DMS79 (cell line): ENCODE results near the gene HIP1.
A peak's percentile ranks its signal among the peaks of the same experiment; 100 is the strongest.
"Not testable (repeated sequence)": the region's sequence is repeated elsewhere in the genome, so short reads cannot be mapped to it uniquely, and the experiment has no call there.

Experiments
- DNase-seq: peaks from one replicate; lab custom pipeline; 2025; lab: John Stamatoyannopoulos, UW

The HIP1 gene

DNA sequence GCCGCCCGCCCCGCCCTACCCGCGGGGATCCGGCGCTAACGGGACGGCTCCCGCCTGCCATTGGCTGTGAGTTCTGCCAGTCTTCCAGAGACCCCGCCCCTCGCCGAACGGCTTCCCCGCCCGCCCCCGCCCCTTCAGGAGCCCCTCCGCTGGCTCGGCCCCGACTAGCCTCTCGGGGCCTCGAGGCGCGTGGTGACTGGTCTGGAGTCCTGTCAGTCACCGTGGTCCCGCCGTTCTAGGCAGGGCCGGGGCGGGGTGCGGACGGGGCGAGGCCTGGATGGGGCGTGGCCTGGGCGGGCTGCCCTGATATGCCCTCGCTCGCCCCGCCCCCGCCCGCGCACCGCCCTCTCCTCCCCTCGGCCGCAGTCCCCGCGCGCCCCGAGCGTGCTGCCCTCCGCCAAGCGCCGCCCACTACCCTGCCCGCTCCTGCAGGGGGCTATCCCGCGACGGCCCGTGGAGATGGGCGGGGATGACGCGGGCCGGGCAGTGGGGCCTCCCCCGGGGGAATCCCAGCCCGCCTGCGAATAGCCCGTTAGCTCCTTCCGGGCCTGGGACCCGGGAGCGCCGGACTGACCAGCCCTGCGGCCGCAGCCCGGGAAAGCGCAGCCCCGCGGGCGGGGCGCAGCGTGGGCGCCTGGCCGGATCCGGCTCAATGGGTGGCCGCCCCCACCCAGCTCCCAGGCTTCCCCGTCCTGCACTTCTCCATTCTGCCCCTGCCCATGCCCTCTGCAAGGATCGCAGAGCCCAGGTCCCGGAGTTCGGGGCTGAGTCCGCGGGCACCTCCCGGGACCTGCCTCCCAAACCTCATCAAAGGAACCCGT, 444 bp upstream of the HIP1 start:
- DNase-seq = peak; percentile 94

DNA sequence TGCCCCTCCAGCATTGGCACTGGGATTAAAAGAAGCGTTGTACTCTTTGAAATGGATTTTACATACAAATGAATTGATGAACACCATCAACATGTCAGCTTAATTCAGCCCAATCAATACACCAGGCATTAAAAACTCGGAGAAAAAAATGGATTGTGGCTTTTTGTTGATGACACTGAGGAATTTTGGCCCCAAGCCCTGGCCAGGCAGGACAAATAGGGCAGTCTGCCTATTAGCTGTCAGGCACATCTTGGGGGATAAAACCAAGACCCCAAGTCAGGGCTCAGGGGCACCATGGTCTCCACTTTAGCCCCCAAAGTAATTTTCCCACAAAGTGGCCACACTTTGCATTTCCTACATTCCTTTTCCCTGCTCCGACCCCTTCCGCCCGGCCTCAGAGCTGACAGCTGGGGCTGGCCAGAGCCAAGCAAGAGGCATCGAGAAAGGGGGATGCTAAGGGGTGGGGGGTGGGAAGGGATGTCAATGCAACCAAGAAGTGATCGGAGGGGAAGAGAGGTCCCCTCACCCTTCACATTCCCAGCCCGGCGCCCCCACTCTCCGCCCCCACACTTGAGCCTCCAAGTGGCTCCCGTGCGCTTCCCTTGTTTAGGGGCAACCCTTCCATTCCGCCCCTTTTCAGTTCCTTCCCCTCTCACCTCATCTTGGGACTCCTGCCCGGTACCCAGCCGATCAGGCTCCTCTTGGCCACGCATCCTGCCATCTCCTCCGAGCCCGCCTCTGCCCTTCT, 711 bp downstream of the HIP1 start:
- no peak for DNase-seq

- no peak for DNase-seq
Observed at GRCh38 chr7:75735581-75736350, 3.0 kb downstream of the HIP1 start.

DNA sequence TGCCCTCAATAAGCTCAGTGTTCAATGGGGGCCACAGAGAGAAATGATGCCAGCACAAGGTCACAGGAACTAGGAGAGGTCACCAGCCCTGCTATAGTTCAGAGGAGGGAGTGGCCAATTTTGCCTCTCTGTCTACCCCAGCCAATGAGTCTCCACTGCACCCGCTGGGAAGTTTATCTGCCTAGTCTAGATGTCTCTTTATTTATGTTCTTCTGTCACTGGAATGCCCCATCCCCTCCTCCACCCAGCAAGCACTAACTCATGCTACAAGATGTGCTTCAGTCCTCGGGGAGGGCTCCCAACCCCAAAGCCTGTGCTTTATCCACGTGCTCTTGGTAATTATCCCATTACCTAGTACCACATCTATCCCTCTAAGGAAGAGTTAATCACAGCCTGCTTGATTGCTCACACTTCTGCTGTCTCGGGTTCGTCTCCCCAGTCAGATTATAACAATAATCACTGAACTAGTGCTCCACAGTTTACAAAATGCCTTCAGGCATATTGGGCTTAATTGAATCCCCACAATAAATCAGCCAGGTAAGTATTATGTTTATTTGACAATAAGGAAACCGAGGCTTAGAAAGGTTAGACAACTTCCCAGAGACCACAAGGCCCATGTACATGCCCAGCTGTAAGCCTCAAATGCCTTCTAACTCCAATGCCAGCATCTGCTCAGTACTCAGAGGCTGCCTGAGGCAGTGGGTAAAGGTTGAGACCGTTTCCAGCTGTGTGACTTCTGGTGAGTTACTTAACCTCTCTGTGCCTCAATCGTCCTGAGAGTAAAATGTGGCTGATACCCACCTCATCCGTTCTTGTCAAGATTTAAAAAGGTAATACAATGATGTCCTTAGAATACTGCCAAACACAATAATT, 3.9 kb downstream of the HIP1 start:
- DNase-seq = no peak

DNA sequence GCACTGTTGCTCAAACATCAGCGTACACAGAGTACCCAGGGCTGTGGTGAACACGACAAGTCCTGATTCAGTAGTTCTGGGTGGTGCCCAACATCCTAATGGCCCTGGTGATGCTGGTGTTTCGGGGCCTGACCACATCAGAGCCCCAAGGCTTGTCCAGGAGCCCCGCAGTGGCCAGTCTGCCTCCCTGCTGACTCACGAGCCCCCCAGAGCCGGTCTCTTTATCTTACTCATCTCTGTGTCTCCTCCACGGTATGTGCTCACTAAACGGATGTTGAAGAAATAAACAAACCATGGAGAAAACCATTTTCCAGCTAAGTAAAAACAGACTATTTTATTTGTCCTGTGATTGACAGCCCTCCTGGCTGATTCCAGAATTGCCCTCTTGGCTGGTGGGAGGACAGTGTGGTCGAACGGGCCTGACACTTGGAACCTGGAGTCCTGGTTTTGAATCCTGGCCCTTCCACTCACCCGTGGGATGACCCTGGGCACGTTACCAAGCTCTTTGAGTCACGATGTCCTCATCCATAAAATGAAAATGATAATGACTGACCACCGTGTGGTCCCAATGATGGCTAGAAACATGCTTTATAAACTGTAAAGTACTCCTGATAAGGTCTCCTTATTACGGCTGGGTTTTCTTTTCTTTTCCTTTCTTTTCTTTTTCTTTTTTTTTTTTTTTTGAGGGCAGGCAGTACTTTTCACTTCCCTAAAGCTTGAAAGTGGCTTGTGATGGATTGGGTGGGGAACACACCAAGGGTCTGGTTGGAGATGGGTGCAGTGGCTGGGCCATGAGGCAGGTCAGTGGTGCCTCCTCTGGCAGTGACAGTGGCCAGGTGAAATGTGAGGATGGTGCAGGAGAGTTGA, 5.7 kb downstream of the HIP1 start:
- DNase-seq = no peak

GRCh38 chr7:75732016-75732521, 6.7 kb downstream of the HIP1 start:
- DNase-seq = no peak

DNA sequence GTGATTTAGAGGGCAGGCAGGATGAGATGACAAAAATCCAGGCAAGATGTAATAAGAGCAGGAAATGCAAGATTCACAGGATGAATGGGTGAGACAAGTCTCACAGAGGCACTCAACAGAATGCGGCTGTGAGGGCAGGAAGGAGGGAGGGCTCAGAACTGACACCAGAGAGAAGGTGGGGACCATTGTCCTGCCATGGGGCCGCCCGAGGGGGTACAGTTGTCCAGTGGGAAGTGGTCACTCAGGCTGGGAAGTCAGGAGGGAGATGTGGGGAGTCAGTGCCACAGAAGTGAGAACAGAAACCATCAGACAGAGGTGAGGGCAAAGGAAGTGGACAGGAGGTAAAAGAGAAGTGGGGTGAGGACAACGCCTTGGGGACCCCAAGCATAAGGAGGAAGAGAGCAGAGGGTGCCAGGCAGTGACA, 8.9 kb downstream of the HIP1 start:
- DNase-seq = no peak

DNA sequence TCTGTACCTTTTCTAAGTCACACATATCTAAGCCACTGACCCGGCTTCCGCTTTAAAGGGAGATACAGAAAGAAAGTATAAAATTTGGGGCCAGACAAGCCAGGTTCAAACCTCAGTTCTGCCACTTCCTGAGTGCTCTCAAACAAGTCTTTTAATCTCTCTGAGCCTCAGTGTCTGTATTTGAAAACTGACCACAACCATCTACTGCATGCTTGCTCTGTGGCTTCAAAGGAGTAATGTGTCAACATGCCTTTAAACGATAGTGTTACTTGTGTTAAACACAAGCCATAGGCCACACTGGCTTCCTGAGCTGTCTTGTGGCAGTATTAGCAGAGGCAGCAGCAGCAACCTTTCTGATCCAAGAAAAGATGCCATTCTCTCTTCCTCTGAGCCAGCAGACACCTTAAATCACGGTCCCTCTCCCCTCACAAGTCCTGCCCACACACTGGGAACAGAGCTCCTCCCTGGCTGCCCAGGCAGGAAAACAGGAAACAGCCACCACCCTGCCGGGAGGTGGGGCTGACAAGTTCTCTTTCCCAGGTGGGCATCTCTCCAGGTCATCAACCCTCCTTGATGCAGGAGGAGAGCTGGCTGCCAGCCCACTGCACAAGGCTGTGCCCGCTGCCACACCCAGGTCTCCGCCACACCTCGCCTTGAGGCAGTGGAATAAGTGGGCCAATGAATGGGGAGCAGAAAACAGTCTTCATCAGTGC, 10.7 kb downstream of the HIP1 start:
- DNase-seq = peak; percentile 92

DNA sequence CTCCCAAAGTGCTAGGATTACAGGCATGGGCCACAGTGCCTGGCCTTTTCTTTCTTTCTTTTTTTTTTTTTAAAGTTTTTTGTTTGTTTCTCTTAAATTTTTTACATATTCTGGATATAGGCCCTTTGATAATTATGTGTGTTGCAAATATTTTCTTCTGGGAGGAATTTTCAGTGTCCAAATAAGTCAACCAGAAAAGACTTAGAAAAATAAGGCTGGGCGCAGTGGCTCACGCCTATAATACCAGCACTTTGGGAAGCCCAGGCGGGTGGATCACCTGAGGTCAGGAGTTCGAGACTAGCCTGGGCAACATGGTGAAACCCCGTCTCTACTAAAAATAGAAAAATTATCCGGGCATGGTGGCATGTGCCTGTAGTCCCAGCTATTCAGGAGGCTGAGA, 11.4 kb downstream of the HIP1 start:
- not testable (repeated sequence) for DNase-seq

DNA sequence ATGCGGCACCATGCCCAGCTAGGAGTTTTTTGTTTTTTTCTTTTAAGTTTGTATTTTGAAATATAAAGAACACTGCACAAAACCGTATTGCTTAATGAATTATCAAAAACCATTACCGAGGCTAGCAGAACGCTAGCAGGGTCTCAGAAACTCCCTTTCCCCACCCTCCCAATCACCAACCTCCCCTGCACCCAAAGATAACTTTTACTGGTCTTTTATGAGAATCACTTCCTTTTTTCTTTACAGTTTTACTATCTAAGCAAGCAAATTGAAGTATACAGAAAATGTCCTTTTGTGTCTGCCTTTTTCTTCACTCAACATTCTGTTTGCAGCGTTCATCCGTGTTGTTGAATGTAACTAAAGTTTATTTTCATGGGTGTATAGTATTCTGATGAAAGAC, 13.4 kb downstream of the HIP1 start:
- DNase-seq = no peak

DNA sequence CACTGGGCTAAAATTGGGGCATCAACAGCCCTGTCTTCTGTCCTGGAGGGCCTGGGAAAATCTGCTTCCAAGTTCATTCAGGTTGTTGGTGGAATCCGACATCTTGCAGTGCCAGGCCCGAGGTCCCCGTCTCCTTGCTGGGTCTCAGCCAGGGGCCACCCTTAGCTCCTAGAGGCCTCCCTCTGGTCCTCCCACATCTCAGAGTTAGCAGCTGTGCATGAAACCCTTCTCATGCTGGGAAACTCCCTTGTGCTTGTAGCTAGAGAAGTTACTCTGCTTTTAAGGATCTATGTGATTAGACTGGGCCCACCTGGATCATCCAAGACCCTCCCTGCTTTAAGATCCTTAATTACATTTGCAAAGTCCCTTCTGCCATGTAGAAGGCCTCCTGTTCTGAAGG, 15.3 kb downstream of the HIP1 start:
- DNase-seq = no peak

DNA sequence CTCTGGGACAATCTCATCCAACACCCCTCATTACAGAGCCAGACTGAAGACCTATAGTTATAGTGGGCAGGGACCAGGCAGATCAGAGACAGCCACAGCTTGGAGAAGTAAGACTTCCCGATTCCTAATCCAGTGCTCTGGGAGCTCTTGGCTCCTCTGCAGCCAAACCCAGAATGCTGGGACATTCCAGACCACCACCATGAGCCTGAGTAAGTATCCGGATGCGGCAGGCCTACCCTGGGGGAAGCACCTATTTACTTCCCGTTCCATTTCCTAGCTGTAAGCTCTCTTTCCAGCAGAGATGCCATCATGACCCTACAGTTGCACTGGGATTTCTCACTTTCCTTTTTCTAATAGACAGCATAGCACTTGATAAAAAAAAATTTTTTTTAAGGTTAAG, 16.4 kb downstream of the HIP1 start:
- no peak for DNase-seq

GRCh38 chr7:75721922-75722321, 16.8 kb downstream of the HIP1 start:
- DNase-seq = not testable (repeated sequence)

DNA sequence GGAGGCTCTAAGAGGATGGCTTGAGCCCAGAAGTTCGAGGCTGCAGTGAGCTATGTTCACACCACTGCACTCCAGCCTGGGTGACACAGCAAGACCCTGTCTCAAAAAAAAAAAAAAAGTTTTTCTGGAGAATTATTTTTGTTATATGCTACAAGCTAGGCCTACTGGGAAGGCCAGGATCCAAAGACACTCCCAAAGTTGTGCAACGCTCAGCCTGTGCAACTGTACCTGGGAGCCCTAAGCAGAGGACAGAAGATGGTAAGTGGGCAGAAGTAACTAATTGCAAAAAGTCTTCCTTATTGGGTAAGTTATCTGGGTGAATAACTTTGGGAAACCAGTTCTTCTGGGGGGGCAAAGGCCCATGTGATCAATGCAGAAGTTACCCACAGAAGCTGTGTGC, 17.3 kb downstream of the HIP1 start:
- DNase-seq = no peak

- DNase-seq = no peak
Observed at GRCh38 chr7:75719626-75720025, 19.1 kb downstream of the HIP1 start.

- no peak for DNase-seq
Observed at GRCh38 chr7:75718390-75719031, 20.2 kb downstream of the HIP1 start.

- DNase-seq = not testable (repeated sequence)
Observed at GRCh38 chr7:75717746-75718145, 21.0 kb downstream of the HIP1 start.

DNA sequence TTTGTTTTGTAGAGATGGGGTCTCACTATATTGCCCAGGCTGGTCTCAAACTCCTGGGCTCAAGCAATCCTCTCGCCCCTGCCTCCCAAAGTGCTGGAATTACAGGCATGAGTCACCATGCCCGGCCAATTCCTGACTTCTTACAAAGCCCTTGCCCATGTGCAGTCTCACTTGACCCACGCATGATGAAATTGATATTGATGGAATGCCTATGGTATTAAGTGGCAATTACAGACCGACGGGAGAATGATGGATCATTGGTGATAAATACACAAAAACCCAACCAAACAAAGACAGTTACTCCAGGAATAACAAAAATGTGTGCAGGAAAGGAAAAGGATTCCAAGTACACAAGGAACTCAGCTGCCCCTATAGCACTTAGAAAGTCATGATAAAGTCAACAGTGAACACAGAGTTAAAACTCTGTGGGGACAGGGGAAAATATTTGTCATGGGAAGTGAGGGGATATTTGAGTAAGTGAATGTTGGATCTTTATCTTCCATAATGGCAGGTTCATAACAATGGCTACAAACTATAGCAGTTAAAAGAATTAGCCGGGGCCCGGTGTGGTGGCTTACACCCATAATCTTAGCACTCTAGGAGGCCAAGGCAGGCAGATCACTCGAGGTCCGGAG, 21.6 kb downstream of the HIP1 start:
- DNase-seq = no peak

DNA sequence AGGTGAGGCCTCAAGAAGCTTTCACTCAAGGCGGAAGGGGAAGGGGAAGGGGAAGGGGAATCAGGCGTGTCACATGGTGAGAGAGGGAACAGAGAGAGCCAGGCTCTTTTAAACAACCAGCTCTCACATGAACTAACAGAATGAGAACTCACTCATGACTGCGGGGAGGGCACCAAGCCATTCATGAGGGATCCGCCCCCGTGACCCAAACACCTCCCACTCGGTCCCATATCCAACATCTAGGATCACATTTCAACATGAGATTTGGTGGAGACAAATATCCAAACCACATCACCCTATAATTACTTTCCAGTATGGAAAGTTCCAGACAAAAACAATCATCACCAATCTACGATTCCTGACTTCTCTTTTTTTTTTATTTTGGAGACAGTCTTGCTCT, 22.9 kb downstream of the HIP1 start:
- DNase-seq = no peak
